C1 segment of cervical spinal cord (tissue), 14 donors: ENCODE measurements around the gene SLC6A5.

Experiments
- DNase-seq, 14 donors: peaks; one replicate each; lab custom pipeline; 2025; lab: John Stamatoyannopoulos, UW

The SLC6A5 gene

DNA sequence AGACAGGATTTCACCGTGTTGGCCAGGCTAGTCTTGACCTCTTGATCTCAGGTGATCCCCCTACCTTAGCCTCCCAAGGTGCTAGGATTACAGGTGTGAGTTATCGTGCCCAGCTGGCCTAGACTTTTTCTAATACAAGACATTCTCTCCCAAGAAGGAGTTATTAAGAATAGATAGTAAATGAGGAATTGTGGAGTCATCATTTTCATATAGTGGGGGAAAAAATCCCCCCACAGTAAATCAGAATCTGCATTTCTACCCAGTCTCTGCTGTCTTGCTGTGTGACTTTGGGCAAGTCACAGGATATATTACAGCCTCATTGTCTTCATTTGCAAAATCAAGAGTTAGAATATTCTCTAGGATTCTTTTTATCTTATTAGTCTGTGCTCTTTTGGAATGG, 21.6 kb downstream of the SLC6A5 start:
- no peak for DNase-seq

DNA sequence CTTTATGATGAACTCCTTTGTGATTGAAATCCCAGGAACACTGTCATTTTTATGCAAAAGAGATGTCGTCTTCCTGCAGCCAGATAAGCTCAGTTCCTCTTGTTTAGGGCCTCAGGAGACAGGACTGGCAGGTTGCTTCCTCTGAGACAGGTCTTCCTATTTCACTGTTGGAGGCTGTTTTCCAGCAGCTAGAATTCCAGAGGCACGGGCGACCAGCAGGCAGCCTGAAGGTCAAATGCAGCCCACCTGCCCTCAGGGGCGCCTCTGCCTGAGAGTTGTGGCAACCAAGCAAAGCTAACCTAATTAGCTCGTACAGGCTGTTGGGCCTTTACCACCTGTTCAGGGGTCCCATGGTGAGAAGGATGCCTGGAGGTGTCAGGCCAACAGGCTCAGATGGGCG, 22.3 kb downstream of the SLC6A5 start:
- DNase-seq: no peak

DNA sequence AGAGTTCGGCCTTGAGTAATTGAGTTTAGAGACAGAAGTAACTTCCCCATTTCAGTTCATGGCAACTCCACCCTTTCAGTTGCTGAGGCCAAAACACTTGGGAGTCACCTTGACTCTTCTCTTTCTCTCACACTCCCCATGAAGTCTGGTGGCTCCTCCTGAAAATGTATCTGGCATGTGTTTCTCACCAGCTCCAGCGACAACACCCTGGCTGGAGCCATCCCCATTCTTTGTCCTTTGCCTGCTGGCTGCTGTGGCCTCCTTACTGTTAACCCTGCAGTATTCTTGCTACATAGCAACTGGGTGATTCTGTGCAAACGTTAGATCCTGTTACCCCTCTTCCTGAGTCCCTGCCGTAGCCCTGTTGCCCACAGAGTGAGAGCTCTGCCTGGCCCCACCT, 23.8 kb downstream of the SLC6A5 start:
- DNase-seq: no peak

DNA sequence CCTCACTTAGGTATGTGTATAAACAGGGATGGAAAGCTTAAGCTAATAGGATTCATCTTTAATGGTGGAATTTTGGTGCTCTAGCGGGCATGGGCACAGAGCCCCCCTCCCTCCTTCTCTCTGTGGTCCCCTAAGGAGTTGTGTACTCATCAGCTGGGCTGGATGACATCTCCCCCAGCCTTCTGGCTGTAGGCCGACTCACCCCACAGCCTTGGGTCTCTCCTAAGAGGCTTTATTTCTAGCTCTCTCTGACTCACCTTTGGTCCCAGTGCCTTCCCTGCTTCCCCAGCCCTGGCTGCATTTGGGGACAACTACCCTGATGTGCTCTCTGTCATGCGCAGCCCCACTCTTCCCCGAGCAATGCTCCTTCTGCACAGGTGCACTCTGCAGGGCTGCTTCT, 26.9 kb downstream of the SLC6A5 start:
- no peak for DNase-seq

DNA sequence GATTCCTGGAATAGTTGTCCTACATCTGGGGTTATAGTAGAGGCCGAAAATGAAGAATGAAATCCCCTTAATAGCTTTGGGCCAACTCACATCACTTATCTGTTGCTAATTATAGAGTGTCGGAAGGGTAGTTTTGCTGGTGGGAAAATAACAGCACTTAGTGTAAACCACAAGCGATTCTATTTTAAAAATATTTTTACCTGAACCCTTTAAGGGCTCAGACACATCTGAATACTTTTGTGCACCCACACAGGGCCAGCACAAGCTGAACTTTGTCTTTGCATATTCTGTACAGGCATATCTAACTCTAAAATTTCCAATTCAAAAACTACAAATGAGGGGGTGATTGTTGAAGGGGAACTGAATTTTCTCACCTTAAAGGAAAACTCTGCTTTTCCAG, 27.6 kb downstream of the SLC6A5 start:
- DNase-seq: no peak

DNA sequence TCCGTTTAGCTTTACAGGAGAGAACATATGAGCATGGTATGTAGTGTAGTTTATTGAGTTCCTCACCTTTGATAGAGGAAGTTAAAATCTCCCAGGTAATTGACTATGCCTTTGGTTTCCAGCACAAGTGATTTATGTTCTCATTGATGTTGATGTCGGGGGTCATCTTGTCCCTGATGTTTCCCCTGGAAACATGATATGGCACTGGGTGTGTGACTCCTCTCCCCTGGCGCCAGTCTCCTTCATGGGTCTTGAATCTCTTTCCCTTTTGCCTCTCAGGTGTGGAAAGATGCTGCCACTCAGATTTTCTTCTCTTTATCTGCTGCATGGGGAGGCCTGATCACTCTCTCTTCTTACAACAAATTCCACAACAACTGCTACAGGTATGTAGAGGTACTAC, 28.3 kb downstream of the SLC6A5 start:
- DNase-seq: no peak

DNA sequence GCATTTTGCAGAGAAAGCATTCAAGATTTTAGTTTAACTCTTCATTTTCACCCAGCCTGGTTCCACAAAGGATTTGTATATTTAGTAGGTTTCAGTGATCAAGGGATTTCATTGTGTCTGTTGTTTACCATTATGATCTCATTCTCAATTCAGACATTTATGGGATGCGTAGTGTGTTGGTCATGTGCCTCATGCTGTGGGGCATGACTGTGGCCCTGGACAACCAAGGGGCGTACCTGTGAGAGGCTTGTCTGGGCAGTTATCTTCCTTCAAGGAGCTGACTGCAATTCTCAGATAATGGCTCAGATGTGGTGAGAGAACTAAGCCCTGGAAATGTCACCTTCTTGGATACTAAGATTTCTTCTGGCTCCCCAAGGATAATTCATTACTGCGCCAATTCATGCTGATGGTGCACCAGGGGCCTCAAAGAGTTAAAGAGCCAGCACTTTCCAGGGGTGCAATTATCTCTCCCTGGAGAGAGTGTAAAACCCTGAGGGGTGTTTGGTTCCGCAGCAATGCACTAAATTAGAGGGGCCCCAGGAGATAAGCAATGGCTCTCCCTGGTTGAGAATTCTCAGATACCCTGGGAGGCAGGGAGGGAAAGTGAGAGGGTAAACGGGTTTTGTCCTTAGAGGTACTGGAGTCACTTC, 32.2 kb downstream of the SLC6A5 start:
- no peak for DNase-seq

DNA sequence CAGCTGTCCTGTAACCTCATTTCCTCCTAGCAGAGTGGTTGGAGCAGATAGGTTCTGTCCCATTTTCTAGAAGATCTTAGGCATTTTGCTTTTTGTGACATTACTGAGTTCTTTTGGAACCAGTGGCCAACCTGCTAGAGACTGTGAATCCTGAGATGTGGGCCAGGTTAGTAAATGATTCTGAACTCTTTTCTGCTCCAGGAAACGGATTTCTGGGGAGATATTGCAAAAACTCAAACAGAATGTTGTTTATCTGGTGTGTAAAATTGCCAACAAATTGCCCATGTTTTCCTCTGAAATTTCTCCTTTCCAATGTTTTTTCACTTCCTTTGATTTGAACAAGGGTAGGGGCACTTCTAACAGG, 32.7 kb downstream of the SLC6A5 start:
- DNase-seq: no peak

DNA sequence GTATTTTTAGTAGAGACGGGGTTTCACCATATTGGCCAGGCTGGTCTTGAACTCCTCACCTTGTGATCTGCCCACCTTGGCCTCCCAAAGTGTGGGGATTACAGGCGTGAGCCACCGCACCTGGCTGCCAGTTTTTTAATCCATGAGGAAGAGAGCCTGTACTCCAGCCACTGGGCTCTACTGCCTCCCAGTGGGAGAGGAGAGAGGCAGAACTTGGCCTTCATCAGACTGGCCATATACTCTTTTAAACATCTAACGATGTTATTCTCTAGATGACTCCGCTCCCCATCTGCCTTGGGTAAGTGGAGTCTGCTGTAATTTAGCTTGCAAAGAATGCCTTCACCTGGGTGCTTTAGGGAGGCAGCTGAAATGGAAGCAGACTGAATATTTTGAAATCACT, 34.6 kb downstream of the SLC6A5 start:
- no peak for DNase-seq

DNA sequence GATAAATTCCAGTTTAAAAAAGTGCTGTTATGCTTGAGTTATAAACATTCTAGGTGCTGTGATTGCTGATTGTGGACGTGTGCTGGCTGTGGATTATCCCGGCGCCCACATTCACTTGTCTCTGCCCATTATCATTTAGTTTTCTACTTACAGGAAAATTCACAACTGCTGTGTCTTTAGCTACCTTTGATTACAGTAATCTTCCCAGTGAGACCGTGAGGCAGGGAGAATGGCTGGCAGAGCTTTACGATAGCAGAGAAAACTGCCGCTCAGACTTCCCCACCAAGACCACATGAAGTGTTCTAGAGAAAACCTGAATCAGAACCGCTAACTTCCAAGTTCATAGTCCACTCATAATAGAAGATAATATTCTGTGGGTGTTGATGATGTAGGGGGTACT, 35.4 kb downstream of the SLC6A5 start:
- no peak for DNase-seq

DNA sequence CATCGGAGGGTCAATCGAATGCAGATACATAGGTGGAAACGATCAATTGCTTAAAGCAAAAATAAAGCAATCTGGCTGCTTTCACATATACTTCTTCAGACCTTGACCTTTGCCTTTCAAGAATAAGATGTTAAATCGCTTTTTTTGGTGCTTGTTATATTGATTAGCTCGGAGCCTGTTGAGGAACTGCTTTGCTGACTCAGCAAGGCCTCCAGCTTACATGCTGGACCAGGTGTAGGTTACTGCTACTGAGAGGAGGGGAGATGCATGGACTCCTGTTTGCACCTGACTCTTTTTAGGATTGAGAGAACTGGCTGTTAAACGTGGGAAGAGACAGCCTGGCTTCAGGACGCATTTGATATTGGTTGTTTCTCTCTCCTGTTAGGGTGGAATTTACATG, 38.7 kb downstream of the SLC6A5 start:
- DNase-seq: no peak

DNA sequence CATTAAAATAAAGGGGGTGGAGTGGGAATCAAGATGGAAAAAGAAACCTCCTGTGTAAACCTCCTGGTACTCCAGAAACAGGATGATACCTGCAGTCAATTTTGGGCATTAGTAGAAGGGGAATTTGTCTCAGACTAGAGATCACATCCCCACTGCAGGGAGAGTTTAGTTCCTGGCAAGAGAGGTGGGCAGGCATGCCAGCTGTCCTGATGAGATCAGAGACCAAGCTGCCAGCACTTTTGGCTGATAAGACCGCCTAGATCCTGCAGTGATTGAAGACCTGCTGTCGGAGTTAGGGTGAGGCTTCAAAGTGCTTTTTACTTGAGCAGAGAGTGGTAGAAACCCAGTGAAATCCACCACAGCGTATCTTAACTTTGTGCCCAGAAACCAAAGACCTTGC, 40.3 kb downstream of the SLC6A5 start:
- no peak for DNase-seq

DNA sequence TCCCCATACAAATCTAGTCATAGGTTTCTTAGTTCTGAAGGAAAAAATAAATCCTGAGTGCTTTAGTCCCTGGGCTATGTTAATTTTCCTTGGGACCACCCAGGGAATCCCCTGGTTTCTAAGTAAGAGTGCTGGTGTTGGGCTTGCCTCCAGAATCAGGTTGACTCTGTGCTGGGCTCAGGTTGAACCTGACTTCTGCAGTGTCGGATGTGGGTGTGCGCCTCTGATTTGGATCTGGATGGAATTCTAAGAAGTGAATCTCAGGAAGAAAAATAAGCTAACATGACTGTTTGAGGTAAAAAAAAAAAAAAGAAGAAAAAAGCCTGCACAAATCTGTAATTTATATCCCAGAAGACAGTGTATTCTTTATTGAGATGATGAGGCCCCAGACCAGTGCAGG, 41.0 kb downstream of the SLC6A5 start:
- no peak for DNase-seq

DNA sequence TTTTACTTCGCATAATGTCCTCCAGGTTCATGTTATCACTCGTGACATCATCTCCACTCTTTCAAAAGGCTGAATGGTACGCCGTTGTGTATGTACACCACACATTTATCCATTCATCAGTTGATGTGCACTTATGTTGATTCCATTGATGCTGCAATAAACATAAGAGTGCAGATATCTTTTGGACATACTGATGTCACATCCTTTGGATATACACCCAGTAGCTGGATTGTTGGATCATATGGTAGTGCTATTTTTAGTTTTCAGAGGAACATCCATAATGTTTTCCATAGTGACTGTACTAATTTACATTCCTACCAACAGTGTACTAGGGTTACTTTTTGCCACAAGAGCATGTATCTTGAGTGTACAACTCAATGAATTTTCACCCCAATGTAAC, 45.0 kb downstream of the SLC6A5 start:
- no peak for DNase-seq

DNA sequence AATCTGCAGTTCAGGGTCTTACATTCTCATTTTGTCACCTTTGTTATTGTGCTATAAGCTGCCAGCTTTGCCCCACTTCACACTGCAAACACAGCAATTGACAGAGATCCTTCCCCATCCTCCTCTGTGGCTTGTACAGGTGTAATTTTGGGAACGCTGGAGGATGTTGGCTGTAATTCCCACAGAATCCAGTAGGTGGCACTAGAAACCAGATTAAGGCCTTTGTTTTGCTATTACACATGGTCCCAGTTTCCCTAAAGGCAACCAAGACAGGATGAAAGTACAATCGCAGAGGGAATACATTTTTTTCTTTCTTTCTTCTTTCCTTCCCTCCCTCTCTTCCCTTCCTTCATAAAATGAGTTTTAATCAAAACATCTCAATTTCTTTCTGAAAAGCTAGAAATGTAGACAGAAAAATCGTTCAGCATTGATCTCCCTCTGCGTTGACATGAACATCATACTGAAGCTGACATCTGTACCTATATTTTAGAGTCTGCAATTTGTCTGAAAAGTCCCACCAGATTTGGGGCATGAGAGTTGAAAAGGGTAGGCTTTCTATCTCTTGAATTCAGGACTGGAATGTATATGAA, 48.7 kb downstream of the SLC6A5 start:
- DNase-seq: peak in 7 of 14 donors; percentile 3 to 26 (median 10)

DNA sequence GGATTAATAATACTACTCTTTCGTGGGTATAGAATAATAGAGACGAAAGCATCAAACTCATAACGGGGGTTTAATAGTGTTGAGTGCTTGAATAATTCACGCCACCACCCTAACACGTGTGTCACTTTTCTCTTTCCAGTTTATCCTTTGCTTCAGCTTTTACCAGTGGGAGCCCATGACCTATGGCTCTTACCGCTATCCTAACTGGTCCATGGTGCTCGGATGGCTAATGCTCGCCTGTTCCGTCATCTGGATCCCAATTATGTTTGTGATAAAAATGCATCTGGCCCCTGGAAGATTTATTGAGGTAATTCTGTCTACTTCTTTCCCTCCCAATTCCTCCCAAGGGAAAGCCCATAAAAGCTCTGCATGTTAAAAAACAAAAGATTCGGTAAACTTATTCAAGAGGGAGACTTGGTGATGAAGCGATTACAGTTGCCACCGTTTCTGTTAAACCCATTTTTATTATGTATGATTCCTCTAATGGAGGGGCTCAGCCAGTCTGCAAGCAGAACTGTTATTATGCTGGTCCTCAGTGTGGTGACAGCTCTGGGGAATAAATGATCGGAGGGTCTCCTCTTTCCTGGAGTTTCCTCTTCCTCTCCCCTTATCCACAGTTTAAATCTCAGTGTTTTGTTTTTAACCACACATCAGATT, 52.9 kb downstream of the SLC6A5 start:
- DNase-seq: no peak

DNA sequence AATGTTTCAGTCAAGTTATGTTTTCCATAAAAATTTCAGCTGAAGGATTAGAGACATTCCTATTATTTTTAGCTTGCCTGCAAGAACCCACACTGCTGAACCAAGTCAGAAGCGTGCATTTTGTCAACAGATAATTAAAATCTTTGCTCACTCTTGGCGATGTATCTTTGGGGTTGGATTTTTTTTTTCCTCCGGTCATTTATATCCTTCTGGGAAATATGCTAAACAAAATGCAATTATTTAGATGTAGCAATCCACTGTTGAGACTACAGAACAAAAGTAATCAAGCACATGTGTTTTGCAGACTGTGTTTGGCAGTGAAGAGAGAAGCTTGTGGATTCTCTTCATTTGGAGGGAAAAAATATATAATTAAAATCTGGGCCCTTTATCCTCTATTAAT, 54.6 kb downstream of the SLC6A5 start:
- DNase-seq: no peak

DNA sequence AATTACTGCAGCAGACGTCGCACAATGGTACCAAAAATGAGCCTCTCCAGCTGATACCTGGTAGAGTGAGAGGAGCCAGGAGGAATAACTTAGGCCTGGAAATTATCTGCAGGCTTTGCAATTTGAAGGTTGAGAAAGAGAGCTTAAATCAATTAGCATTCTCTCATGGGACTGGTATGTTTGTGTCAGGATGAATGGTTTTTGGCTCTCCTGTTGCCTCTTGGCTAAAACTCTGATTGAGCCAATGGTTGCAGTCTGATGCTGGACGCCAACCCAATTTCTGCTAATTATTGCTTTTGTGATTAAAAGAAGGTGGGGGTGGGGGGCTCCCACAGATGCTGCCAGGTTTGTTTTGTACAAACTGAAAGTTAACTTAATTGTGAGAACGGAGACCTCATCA, 57.5 kb downstream of the SLC6A5 start:
- DNase-seq: no peak

DNA sequence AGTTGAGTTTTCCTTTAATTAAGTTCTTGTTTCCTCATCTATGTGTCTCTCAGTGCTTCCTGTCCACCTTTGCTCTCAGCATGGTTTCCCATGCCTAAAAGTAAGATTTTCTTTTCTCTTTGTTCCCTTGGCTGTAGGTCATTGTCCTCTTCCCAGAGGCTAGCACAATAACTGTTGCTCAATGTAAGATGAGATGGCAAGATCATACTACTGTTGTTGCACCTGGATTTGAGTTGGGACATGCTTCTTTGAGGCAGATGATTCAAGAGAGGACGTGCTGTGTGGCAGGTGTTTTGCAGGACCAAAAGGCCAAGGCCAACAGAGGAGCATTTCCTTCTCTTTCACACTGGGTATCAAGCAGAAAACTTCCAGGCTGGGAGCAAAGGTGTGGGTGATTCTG, 58.7 kb downstream of the SLC6A5 start:
- DNase-seq: no peak

DNA sequence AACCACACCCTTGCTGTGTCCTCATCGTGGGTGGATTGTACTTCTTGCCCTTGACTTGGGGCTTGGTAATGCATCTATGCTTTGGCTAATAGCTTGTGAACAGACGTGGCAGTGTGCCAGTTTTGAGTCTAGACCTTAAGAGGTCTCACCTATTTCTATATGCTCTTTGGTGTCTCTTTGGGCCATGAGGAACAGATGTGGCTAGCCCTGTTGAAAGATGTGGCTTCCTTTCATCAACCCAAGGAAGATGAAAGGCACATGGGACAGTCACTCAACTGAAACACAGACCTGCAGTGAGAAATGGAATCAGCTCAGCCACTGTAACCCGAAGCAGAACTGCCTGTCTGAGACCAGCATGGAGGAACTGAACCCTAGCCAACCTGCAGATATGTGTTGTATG, 62.0 kb downstream of the SLC6A5 start:
- no peak for DNase-seq

DNA sequence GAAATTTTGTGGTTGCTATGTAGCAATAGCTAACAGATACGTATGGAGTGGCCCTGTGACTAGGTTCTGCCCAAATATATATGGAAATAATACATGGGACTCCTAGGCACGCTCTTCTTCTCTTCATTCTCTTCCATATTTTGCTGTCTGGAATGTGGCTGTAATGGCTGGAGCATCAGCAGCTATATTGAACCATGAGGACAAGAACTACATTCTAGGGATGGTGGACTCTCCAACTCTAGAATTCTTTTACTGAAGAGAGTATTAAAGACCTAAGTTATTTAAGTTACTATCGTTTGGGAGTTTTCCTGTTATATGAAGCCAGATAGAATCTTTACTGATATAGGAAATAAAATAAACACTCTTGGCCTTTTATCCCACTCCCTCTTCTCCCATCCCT, 62.4 kb downstream of the SLC6A5 start:
- DNase-seq: no peak

DNA sequence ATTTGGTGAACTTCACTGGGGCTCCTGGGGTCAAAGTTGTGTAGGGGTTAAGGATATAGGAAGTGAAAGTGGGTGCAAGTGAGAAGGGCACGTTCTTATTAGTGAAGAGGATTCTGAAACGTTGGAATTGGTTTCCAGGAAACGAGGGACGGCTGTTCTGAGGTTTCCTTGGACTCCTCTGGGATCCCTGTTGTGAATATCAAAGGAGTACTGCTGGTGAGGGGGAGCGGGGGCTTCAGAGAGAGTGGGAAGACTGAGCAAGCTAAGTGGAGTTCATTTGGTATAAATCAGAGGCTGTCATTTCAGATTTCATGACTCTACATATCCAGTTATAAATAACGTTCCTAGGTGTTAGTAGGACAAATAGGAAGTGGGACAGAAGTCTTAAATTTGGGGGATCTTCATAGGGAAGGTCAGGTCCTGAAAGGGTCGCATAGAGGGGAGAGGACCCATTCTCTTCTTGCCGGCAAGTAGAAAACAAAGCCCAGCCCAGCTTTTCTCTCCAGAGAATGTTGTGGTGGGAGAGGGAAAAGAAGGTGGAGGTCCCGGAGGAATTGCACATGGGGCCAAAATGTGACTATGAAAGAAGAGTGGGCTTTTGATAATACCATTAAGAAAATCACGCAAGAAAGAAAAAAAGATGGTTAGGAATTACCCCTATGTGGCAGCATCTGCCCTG, 68.9 kb downstream of the SLC6A5 start:
- no peak for DNase-seq
